Muscle layer of duodenum (tissue), 2 donors: ENCODE measurements around the gene PDZD7.

Experiments used
- H3K27ac ChIP-seq: one replicate; pipeline ENCODE4 v1.7.0; 2013; ENCODE audit warnings: mild to moderate bottlenecking, low read length
- H3K27me3 ChIP-seq: one replicate; pipeline ENCODE4 v1.7.0; 2013; ENCODE audit warnings: low read depth, mild to moderate bottlenecking, control low read depth, low read length
- H3K36me3 ChIP-seq, 2 donors: one replicate each; pipeline ENCODE4 v1.7.0; 2013; ENCODE audit warnings: low read length in 2 of 2, control low read depth in 1 of 2, mild to moderate bottlenecking in 1 of 2; ENCODE audit not compliant: insufficient read depth in 2 of 2, control insufficient read depth in 1 of 2
- H3K4me1 ChIP-seq, 2 donors: one replicate each; pipeline ENCODE4 v1.7.0; 2013; ENCODE audit warnings: low read length in 2 of 2, mild to moderate bottlenecking in 2 of 2, control low read depth in 1 of 2, moderate library complexity in 1 of 2; ENCODE audit not compliant: insufficient read depth in 2 of 2, control insufficient read depth in 1 of 2
- H3K4me3 ChIP-seq, 2 donors: one replicate each; pipeline ENCODE4 v1.7.0; 2013; ENCODE audit warnings: low read length in 2 of 2, low read depth in 1 of 2, mild to moderate bottlenecking in 1 of 2
- H3K9me3 ChIP-seq, 2 donors: one replicate each; pipeline ENCODE4 v1.7.0; 2013; ENCODE audit warnings: low read length in 2 of 2, control low read depth in 1 of 2, mild to moderate bottlenecking in 1 of 2; ENCODE audit not compliant: control insufficient read depth in 1 of 2
- donor health status: healthy.

The PDZD7 gene

DNA sequence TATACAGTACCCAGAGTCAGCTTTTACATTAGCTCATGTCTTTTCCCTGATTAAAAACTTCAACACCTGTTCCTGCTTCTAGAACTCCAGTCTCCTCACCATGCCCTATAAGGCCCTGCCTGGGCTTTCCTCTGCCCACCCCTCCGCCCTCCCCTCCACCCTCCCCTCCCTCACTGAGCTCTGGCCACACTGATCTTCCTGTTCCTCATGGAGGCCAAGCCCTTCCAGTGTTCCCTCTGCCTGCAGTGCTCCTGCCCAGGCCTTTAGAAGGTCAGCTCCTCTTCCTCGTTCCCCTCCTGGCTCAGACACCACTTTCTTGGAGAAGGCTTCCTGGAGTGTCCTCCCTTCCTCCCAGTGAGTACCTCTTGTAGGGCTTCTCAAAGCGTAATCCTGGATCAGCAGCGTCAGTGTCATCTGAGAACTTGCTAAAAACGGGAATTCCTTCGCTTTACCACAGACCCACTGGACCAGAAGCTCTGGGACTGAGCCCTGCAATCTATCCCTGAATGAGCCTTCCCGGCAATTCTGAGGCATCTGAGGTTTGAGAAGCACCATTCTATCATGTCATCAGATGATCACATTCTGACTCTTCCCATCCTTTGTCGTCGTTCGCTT, 3.7 kb downstream of the PDZD7 start:
- peaks cover 5% of the 10 kb centered on the region for H3K27me3 ChIP-seq
- peaks cover 0 to 4% of the 10 kb centered on the region in 2 donors for H3K36me3 ChIP-seq
- no peak overlapping the region for H3K4me3 ChIP-seq

DNA sequence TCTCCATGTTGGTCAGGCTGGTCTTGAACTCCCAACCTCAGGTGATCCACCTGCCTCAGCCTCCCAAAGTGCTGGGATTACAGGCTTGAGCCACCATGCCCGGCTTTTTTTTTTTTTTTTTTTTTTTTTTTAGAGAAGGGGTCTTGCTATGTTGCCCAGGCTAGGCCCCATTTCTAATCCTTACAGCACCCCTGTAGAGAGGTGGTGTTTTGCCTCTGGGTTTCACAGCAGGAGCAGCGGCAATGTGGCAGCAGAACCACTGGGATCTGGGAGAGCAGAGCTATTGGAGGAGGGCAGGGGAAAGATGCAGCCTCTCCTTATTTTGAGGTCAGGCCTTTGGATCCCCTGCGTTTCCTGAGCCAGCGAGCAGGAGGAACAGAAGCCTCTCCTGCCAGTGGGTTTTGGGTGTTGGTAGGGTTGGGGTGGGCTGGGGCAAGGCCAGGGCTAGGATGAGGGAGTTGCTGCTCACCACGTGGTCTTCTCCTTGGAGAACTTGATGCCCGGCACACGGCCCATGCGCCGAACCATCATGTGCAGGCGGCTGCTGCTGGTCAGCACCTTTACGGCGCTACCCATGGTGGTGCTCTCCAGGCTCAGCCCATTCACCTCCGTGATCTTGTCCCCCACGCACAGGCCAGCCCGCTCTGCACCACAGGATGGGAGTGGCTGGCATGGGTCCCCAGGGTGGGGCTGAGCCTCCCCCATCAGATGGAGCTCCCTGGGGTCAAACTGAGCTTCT, 7.8 kb downstream of the PDZD7 start:
- Histone ChIP-seq H3K4me1 (peaks cover 0 to 5% of the 10 kb centered on the region in 2 donors), H3K27me3 (no peaks in the 10 kb centered on the region), H3K9me3 (no peaks in the 10 kb centered on the region), H3K36me3 (no peaks in the 10 kb centered on the region), H3K4me3 (no peak overlapping the region), H3K27ac (no peak overlapping the region)

More for the DNA sequence above, 3.7 kb downstream of the PDZD7 start:
- H3K4me1 ChIP-seq: peaks cover 0 to 9% of the 10 kb centered on the region in 2 donors
- H3K27ac ChIP-seq: no peak overlapping the region
- H3K9me3 ChIP-seq: no peaks in the 10 kb centered on the region

DNA sequence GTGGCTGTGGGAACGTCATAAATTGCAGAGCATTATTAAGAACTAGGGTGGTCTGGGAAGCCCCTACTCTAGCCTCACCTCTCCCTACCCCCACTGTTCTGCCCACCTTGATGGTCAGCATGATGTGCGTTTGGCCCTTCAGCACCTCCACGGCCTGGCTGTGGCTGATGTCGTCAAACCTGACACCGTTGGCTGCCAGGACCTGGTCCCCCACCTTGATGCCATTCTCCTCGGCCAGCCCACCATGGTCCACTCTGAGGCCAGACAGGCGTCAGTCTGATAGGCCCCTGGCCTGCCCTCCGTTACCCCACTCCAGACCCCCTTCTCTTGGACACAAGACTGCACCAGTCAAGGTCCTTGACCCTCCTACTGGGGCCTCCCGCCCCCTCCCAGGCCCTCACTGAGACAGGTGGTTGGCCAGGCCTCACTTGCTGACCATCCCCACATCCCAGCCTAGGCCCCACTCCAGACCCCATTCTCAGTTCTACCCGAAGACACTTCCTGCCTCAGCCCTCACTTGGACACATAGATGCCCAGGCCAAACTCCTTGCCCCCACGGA, 9.2 kb downstream of the PDZD7 start:
- Histone ChIP-seq H3K9me3 (no peaks in the 10 kb centered on the region), H3K4me1 (peaks cover 0 to 5% of the 10 kb centered on the region in 2 donors), H3K27ac (no peak overlapping the region), H3K27me3 (no peaks in the 10 kb centered on the region), H3K36me3 (no peaks in the 10 kb centered on the region), H3K4me3 (no peak overlapping the region)

DNA sequence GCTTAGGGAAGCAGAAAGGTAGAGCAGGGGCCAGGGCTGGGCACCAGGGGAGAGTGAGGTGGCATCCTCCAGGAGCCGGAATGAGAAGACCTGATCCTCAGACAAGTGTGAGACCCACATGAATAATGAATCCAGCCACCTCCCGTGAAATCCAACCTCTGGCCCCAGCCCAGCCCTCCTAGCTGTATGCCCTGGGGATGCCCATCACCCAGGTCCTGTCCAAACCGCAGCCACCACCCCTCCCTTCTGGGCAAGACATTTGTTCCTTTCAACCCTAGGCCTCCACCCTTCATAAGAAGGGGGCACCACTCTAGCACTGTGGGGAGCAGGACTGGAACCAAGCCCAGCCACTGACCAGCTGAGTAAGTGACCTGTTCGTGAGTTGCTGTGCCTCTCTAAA, 9.7 kb downstream of the PDZD7 start:
- Histone ChIP-seq H3K4me3 (no peak overlapping the region), H3K27me3 (no peaks in the 10 kb centered on the region), H3K27ac (no peak overlapping the region), H3K36me3 (no peaks in the 10 kb centered on the region), H3K9me3 (no peaks in the 10 kb centered on the region), H3K4me1 (peaks cover 0 to 5% of the 10 kb centered on the region in 2 donors)

DNA sequence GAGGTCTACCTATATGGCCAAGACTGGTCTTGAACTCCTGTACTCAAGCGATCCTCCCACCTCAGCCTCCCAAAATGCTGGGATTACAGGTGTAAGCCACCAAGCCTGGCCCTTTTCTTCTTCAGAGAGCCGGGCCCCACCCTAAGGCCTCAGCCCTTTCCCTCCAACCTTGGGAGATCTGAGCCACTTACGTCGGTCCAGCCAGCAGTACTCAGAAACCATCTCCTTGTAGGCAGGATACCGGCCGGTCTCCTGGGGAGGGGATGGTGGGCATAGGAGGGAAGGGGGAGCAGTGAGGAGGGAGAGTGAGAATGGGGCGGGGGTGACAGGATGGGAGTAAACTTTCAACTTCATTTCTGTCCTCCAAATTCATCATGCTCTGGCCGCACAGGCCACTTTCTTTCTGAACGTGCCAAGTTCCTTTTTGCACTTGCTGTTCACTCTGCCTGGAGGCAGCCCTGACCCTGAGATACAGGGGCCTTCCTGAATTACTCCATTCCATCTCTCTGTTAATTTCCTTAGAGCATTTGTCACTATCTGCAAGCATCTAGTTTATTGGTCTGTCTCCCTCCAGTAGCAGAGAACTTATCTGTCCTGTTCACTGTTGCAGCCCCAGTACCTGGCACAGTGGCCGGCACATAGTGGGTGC, 10.4 kb downstream of the PDZD7 start:
- Histone ChIP-seq H3K36me3 (no peaks in the 10 kb centered on the region), H3K9me3 (no peaks in the 10 kb centered on the region), H3K27me3 (no peaks in the 10 kb centered on the region), H3K4me1 (peaks cover 0 to 5% of the 10 kb centered on the region in 2 donors), H3K27ac (no peak overlapping the region), H3K4me3 (no peak overlapping the region)

DNA sequence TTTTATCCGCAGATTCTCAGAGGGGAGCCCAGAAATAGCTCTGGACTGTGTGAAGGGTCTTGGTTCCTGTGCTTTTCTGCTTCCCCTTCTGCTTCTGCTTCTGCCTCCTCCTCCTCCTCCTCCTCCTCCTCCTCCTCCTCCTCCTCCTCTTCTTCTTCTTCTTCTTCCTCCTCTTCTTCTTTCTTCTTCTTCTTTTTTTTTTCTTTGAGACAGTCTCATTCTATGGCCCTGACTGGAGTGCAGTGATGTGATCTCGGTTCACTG, 11.6 kb downstream of the PDZD7 start:
- Histone ChIP-seq H3K9me3 (no peaks in the 10 kb centered on the region), H3K4me3 (no peak overlapping the region), H3K27ac (no peak overlapping the region), H3K27me3 (no peaks in the 10 kb centered on the region), H3K36me3 (no peaks in the 10 kb centered on the region), H3K4me1 (peaks cover 0 to 9% of the 10 kb centered on the region in 2 donors)

DNA sequence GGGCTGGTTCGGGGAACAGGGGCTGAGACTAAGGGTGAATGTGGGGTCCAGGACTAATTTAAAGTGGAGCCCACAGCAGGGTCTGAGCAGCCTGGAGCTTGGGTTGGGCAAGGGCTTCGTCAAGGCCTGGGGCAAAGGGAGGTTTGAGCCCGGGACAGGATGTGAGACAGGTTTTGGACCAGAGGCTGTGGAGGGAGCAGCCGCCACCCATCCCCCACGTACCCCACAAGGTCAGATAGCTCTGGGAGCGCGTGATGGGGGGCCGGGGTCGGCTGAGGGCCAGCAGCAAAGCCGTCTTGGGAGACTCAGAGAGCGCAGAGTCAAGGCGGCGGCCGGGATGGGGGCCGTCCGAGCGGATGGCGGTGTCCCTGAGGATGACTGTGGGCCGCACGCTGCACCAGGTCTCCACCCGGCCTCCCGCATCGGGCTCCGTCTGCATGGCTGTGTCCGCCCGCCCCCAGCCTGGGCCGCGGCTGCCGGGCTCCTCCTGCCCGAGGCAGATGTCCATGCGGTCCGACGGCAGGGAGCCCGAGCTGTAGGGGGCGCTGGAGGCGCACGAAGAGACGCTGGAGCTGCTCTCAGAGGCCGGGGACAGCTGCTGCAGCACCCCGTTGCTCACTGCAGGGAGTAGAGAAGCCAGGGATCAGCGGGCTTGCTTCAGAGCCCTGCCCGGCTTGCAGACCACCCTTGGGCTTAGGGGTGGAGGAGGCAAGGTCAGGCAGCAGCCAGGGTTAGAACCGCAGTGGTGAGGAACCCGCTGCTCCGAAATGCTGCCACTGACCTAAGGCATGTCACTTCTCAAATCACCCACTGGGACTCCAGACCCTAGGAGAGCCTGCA, 12.1 kb downstream of the PDZD7 start:
- peaks cover 0 to 15% of the 10 kb centered on the region in 2 donors for H3K4me1 ChIP-seq
- no peaks in the 10 kb centered on the region for H3K27me3 ChIP-seq
- H3K27ac ChIP-seq: no peak overlapping the region
- H3K4me3 ChIP-seq: no peak overlapping the region
- no peaks in the 10 kb centered on the region for H3K9me3 ChIP-seq
- H3K36me3 ChIP-seq: no peaks in the 10 kb centered on the region

DNA sequence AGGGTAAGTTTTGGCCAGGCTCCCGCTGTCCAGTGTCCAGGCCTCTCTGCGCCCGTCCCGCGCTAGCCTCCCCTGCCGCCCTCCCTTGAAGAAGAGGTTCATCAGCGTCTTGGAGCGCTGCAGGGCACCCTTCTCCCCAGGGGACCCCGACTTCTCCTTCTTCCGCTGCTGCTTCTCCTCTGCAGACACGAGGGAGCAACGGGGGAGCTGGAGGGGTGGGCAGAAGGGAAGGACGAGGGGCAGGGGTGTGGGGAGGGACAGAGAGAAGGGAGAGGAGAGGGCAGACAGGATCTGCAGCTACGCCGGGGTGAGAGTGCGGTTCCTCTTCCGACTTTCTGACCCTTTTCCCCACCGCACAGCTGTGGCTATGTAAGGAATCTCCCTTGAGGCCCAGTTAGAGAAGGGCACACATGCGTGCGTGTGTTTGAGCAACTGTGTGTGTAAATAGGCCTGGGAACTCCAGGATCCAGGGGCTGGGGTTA, 12.8 kb downstream of the PDZD7 start:
- Histone ChIP-seq H3K27ac (no peak overlapping the region), H3K36me3 (no peaks in the 10 kb centered on the region), H3K27me3 (no peaks in the 10 kb centered on the region), H3K4me3 (no peak overlapping the region), H3K4me1 (peaks cover 3 to 20% of the 10 kb centered on the region in 2 donors), H3K9me3 (no peaks in the 10 kb centered on the region)

DNA sequence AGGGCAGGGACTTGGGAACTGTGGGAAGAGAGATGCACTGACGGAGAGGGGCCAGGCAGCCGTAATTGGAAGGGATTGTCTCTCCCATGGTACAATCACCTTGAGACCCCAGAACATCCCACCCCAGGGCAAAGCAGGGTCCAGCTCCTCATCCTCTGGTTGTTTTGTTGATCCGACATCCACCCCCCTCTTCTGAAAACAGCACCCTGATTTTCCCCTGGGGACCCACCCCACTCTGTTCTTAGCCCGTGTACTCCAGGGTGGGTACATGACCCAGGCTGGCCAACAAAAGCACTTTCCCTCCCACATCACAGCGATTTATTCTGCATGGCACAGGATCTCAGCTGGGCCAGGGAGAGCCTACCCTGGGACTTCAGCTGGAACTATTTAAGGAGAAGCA, 14.1 kb downstream of the PDZD7 start:
- no peaks in the 10 kb centered on the region for H3K36me3 ChIP-seq
- no peaks in the 10 kb centered on the region for H3K9me3 ChIP-seq
- H3K4me3 ChIP-seq: no peak overlapping the region
- H3K27me3 ChIP-seq: no peaks in the 10 kb centered on the region
- peaks cover 8 to 32% of the 10 kb centered on the region in 2 donors for H3K4me1 ChIP-seq
- H3K27ac ChIP-seq: no peak overlapping the region

DNA sequence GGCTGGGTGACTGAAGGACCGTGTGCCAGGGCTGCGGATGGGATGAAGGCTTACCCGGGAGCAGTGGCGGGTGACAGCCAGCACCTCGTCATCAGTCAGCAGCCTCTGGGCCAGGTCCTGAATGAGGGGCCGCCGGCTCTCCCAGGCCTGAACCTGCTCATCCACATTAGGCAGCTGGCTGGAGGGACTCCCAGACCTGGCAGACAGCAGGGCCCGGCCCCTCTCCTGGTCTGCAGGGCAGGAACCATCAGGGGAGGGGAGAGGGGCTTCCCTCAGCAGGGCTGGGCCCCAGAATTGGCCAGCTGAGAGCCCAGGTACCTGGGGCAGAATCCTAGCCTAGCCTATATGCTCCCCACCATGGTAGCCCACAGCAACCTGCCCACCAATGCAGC, 15.4 kb downstream of the PDZD7 start:
- Histone ChIP-seq H3K27me3 (no peaks in the 10 kb centered on the region), H3K36me3 (no peaks in the 10 kb centered on the region), H3K9me3 (no peaks in the 10 kb centered on the region), H3K4me3 (no peak overlapping the region), H3K4me1 (peaks cover 8 to 32% of the 10 kb centered on the region in 2 donors), H3K27ac (no peak overlapping the region)
